Aorta (tissue), 5 donors: ENCODE data around the gene ARMC9. TPM values are rescaled to one million over a fixed set of nuclear protein-coding genes. Genes with fewer than 3 reads are reported as not detected.
"Not testable (repeated sequence)": the region's sequence is repeated elsewhere in the genome, so short reads cannot be mapped to it uniquely, and the experiment has no call there.

Source experiments
- ATAC-seq: fragments of 200-7000 bp; cut with Tn5 transposase; one replicate; pipeline ENCODE4 v1.9.1; 2022; ENCODE audit warnings: moderate library complexity; ENCODE audit not compliant: low FRiP score
- DNase-seq, 2 donors: peaks; one replicate each; pipeline ENCODE4 v3.0.0-alpha.2; 2020
- H3K27ac ChIP-seq, 2 donors: one replicate each; pipeline ENCODE4 v1.5.1; 2013; ENCODE audit warnings: low read length in 2 of 2, mild to moderate bottlenecking in 2 of 2, moderate library complexity in 2 of 2, control low read depth in 1 of 2, inconsistent platforms in 1 of 2, low read depth in 1 of 2
- H3K27me3 ChIP-seq, 2 donors: one replicate each; pipeline ENCODE4 v1.6.1; 2013; ENCODE audit warnings: control low read depth in 1 of 2, low read length in 1 of 2, mild to moderate bottlenecking in 1 of 2, moderate library complexity in 1 of 2; ENCODE audit not compliant: insufficient read depth in 2 of 2, control insufficient read depth in 1 of 2
- H3K36me3 ChIP-seq, 2 donors: one replicate each; pipeline ENCODE4 v1.6.1; 2013; ENCODE audit warnings: control low read depth in 1 of 2, low read length in 1 of 2, mild to moderate bottlenecking in 1 of 2; ENCODE audit not compliant: insufficient read depth in 2 of 2, control insufficient read depth in 1 of 2
- H3K4me1 ChIP-seq, 2 donors: one replicate each; pipeline ENCODE4 v1.6.1; 2013; ENCODE audit warnings: low read length in 2 of 2, control low read depth in 1 of 2, mild to moderate bottlenecking in 1 of 2, moderate library complexity in 1 of 2; ENCODE audit not compliant: insufficient read depth in 2 of 2, control insufficient read depth in 1 of 2
- H3K4me3 ChIP-seq, 2 donors: one replicate each; pipeline ENCODE4 v1.5.1; 2013; ENCODE audit warnings: low read length in 2 of 2, control low read depth in 1 of 2, mild to moderate bottlenecking in 1 of 2
- H3K9me3 ChIP-seq: one replicate; pipeline ENCODE4 v1.6.1; 2013; ENCODE audit warnings: mild to moderate bottlenecking, low read length; ENCODE audit not compliant: control insufficient read depth
- WGBS, 2 donors: extraction: QIAGEN DNeasy Blood & Tissue Kit; methylation state at CpG; one replicate each; pipeline ENCODE4 v1.1.7; 2013; 5-methylcytosine and 5-hydroxymethylcytosine counted together
- intact Hi-C, 2 donors: fragments of 100-400 bp; cut with DNase I; formaldehyde crosslinking; loops; one replicate each; pipeline versions ENCODE4 v1.14.2 to v1.15.0; 2022
- polyA plus RNA-seq, 2 donors: library from polyadenylated mRNA; stranded (reverse); fragments of 200-250 nt; gene quantifications; one replicate each; pipeline ENCODE4 v1.2.3, GENCODE V29; 2013
- total RNA-seq, 2 donors: library from RNA; stranded (reverse); fragmentation: NEBNext Ultra II Directional; extraction: Animal tissue kit (Norgen Biotek cat#: 25700); gene quantifications; one replicate each; pipeline ENCODE4 v1.2.1, GENCODE V29; 2021
- donor health status: healthy with polysubstance abuse.
- donor health status: Bipolar disorder and iron deficiency.
- donor health status: DM: no; HTN: no; CAD: no.
- donor health status: DM: no; HTN: no; CAD: no.
- donor health status: DM: yes; HTN: yes; CAD: no.

Gene ARMC9
- total and polyA plus RNA-seq, 4 donors = 6.9 to 86.8 (median 30.6) TPM

- 87% methylated on average over 11 of the region's 11 CpGs for WGBS, 2 donors
- H3K27me3 ChIP-seq = no peaks in the 10 kb centered on the region
- intact Hi-C loops = no loop called here
- DNase-seq (no peak), ATAC-seq (no peak)
- H3K4me3 ChIP-seq = no peak overlapping the region
- H3K36me3 ChIP-seq = no peaks in the 10 kb centered on the region
- H3K4me1 ChIP-seq = peaks cover 0 to 3% of the 10 kb centered on the region in 2 donors
- no peak overlapping the region for H3K27ac ChIP-seq
- H3K9me3 ChIP-seq = no peaks in the 10 kb centered on the region
These were observed 21.0 kb upstream of the ARMC9 start for GRCh38 chr2:231177156-231178025.

- intact Hi-C loops, H3K9me3 ChIP-seq, H3K36me3 ChIP-seq, H3K4me1 ChIP-seq, H3K27me3 ChIP-seq, H3K4me3 ChIP-seq, DNase-seq, ATAC-seq, H3K27ac ChIP-seq: not testable (repeated sequence)
- WGBS, 2 donors = 91 to 93% methylated on average over 5 of the region's 5 CpGs
These were observed 19.6 kb upstream of the ARMC9 start for GRCh38 chr2:231178805-231179204.

GRCh38 chr2:231181860-231182512, 16.4 kb upstream of the ARMC9 start:
- no peaks in the 10 kb centered on the region for H3K9me3 ChIP-seq
- H3K4me3 ChIP-seq = no peak overlapping the region
- H3K4me1 ChIP-seq = peaks cover 0 to 9% of the 10 kb centered on the region in 2 donors
- no peaks in the 10 kb centered on the region for H3K36me3 ChIP-seq
- DNase-seq = peak; percentile 91 to 92
- intact Hi-C loops = no loop called here
- 17% methylated on average over 12 of the region's 12 CpGs for WGBS, 2 donors
- H3K27ac ChIP-seq = peak overlapping the region; percentile 81 to 97
- peak; percentile 67 for ATAC-seq
- H3K27me3 ChIP-seq = no peaks in the 10 kb centered on the region

GRCh38 chr2:231182513-231182899, 15.9 kb upstream of the ARMC9 start:
- H3K4me3 ChIP-seq = no peak overlapping the region
- H3K27ac ChIP-seq = peak overlapping the region in 1 of 2 donors; percentile 97
- intact Hi-C loops = no loop called here
- no peaks in the 10 kb centered on the region for H3K27me3 ChIP-seq
- WGBS, 2 donors = 69 to 77% methylated on average over 8 of the region's 8 CpGs
- ATAC-seq (no peak), DNase-seq (no peak)
- no peaks in the 10 kb centered on the region for H3K36me3 ChIP-seq
- H3K9me3 ChIP-seq = no peaks in the 10 kb centered on the region
- peaks cover 0 to 9% of the 10 kb centered on the region in 2 donors for H3K4me1 ChIP-seq

GRCh38 chr2:231183851-231184250, 14.6 kb upstream of the ARMC9 start:
- no peak for DNase-seq
- Histone ChIP-seq H3K4me1 (peaks cover 0 to 9% of the 10 kb centered on the region in 2 donors), H3K9me3 (no peaks in the 10 kb centered on the region), H3K4me3 (no peak overlapping the region), H3K27ac (peak overlapping the region in 1 of 2 donors; percentile 1), H3K36me3 (no peaks in the 10 kb centered on the region), H3K27me3 (no peaks in the 10 kb centered on the region)
- no peak for ATAC-seq
- intact Hi-C loops = no loop called here
- WGBS, 2 donors = 93 to 96% methylated on average over 8 of the region's 8 CpGs

GRCh38 chr2:231184319-231184718, 14.1 kb upstream of the ARMC9 start:
- ATAC-seq (no peak), DNase-seq (no peak)
- intact Hi-C loops = no loop called here
- no peak overlapping the region for H3K4me3 ChIP-seq
- no peak overlapping the region for H3K27ac ChIP-seq
- no peaks in the 10 kb centered on the region for H3K36me3 ChIP-seq
- WGBS, 2 donors = 92 to 96% methylated on average over 4 of the region's 4 CpGs
- H3K9me3 ChIP-seq = no peaks in the 10 kb centered on the region
- H3K27me3 ChIP-seq = no peaks in the 10 kb centered on the region
- H3K4me1 ChIP-seq = peaks cover 0 to 9% of the 10 kb centered on the region in 2 donors

GRCh38 chr2:231185050-231185725, 13.2 kb upstream of the ARMC9 start:
- 42 to 44% methylated on average over 11 of the region's 11 CpGs for WGBS, 2 donors
- H3K9me3 ChIP-seq = no peaks in the 10 kb centered on the region
- intact Hi-C loops = no loop called here
- peak overlapping the region; percentile 17 to 77 for H3K27ac ChIP-seq
- H3K36me3 ChIP-seq = no peaks in the 10 kb centered on the region
- peaks cover 0 to 9% of the 10 kb centered on the region in 2 donors for H3K4me1 ChIP-seq
- H3K27me3 ChIP-seq = no peaks in the 10 kb centered on the region
- H3K4me3 ChIP-seq = no peak overlapping the region
- ATAC-seq = no peak
- peak in 1 of 2 donors; percentile 78 for DNase-seq

GRCh38 chr2:231185886-231186285, 12.5 kb upstream of the ARMC9 start:
- DNase-seq = no peak
- no peaks in the 10 kb centered on the region for H3K36me3 ChIP-seq
- intact Hi-C loops = no loop called here
- 24 to 37% methylated on average over 4 of the region's 4 CpGs for WGBS, 2 donors
- no peaks in the 10 kb centered on the region for H3K27me3 ChIP-seq
- H3K27ac ChIP-seq = peak overlapping the region; percentile 17 to 77
- H3K9me3 ChIP-seq = no peaks in the 10 kb centered on the region
- ATAC-seq = no peak
- H3K4me1 ChIP-seq = peaks cover 0 to 7% of the 10 kb centered on the region in 2 donors
- no peak overlapping the region for H3K4me3 ChIP-seq
